CD4-positive, alpha-beta T cell treated with Interleukin-15 for 1 hour (primary cell): Measurements from ENCODE around the gene DRAXIN.

ENCODE experiments used
- DNase-seq: peaks from one replicate; pipeline ENCODE4 v3.0.0-alpha.2; 2020

Gene DRAXIN

GRCh38 chr1:11766429-11766776 is 74.9 kb downstream of the DRAXIN start:
- DNase-seq: no peak

DNA sequence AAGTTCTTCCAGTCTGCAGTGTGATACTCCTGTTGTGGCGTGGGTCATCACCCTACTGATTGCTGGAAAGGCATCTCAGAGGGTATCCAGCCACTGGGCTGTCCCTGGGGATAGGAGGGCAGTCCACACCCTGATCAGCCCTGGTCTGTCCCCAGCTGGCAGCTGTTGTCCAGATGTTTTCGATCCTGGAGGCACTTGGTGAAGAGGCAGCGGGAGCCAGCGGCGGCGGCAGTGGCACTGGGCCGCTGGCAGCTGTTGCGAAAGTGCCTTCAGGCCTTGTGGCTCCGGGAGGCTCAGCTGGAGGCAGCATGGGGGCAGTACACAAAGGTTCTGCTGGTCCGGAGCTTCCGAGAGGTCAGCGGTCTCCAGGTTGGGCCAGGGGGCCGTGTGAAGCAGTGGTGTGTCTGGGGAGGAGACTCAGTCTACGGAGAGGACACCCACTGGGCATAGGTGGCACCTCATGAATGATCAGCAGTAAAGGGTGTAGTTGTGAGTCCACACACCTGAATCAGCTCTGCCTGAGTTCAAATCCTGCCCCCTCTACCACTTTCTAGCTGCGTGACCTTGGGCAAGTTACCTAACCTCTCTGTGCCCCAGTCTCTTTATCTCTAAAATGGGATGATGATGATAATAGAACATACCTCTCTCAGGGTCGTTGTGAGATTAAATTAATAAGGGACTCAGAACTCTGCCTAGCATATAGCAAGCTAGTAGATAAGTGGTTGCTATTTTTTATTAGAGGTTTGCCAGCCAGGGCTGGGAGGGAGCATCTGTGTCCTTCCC is 76.6 kb downstream of the DRAXIN start:
- no peak for DNase-seq

DNA sequence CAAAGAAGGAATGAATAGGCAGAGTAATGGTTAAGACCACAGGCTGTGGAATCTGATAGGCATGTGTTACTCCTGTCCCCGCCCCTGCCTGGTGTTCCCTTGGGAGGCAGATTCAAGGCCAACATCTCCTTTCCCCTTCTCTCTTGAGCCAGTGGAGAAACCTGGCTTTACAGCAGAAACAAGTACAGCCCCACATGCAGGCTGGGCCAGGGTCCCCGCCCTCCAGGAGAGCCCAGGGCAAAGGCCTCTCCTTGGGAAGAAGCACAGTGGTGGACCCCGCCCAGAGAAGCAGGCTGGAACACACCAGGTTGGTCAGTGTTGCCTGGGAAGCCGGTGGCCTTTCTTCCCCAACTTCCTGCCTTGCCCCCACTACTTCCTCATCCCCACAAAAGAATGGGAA is 77.3 kb downstream of the DRAXIN start:
- DNase-seq: no peak

GRCh38 chr1:11769274-11769673 is 77.8 kb downstream of the DRAXIN start:
- no peak for DNase-seq

DNA sequence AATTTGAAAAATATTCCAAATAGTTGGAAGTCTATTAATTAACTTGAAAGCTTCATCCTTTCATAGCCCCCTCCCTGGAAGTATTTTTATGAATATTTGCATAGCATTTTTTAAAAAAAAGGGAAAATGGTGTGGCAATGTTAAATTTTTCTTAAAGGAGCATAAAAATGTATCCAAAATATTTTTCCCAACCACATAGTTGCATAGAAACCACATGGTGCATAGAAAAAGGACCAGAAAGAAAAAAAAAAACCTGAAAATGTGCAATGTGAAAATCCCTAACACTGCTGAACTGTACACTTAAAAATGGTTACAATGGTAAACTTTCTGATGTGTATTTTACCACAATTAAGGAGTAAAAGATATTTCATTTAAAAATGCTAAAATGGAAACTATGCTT is 78.5 kb downstream of the DRAXIN start:
- DNase-seq: no peak

DNA sequence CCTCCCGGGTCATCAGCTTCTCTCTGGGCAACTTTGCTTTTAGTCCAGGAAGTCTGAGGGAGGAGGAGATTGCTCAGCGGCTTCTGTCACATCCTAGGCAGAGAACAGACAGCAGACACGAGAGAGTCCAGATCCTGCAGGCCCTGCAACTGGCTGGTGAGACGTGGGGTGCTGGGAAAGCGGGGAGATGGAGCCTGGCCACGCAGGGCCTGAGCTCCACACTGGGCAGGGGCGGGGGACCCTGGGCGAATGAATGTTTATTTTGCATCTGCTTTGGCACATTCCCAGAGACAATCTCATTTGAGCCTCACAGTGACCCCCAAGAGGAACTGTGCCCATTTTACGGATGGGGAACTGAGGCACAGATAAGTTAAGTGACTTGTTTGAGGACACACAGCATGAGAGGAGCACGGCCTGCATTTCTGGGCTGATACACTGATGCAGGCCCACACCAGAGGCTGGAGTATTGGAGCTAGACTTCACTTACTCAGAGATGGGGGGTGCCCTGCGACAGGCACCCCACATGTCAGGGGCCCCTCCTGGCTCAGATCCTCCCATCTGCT is 80.1 kb downstream of the DRAXIN start:
- no peak for DNase-seq

DNA sequence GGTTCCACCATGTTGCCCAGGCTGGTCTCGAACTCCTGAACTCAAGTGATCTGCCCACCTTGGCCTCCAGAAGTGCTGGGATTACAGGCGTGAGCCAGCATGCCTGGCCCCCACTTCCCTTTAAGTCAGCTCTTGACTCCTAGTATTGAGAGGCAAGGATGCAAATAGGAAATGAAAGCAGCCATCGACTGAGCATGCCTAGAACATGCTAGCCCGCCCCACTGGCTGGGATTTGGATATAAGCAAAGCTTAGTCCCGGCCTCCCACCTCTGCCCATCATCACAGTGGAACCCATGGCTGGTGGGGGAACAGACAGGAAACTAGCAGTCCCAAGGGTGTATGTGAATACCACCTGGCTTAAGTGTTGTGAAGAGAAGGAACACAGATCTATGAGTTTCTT is 80.9 kb downstream of the DRAXIN start:
- no peak for DNase-seq

- DNase-seq: no peak
Measured at GRCh38 chr1:11774753-11775152, 83.2 kb downstream of the DRAXIN start.
